Activated naive CD8-positive, alpha-beta T cell (primary cell): ENCODE measurements around the gene TAL1.
A peak's percentile ranks its signal among the peaks of the same experiment; 100 is the strongest.

Source experiments
- H3K27ac Mint-ChIP-seq: one replicate; pipeline ENCODE4 v1.8.0; 2021; ENCODE audit warnings: mixed read lengths
- H3K27me3 Mint-ChIP-seq: one replicate; pipeline ENCODE4 v1.8.0; 2021; ENCODE audit warnings: mixed read lengths
- H3K36me3 Mint-ChIP-seq: one replicate; pipeline ENCODE4 v1.8.0; 2021; ENCODE audit warnings: mixed read lengths
- H3K4me1 Mint-ChIP-seq: one replicate; pipeline ENCODE4 v1.8.0; 2021; ENCODE audit warnings: low read depth, mixed read lengths
- H3K4me3 Mint-ChIP-seq: one replicate; pipeline ENCODE4 v1.8.0; 2021; ENCODE audit warnings: mild to moderate bottlenecking, mixed read lengths
- H3K9me3 Mint-ChIP-seq: one replicate; pipeline ENCODE4 v1.8.0; 2021; ENCODE audit warnings: low read depth, mixed read lengths

TAL1 gene

GRCh38 chr1:47181095-47181954, 50.7 kb downstream of the TAL1 start:
- Mint-ChIP-seq H3K27ac (no peak overlapping the region), H3K4me3 (no peak overlapping the region), H3K36me3 (no peaks in the 10 kb centered on the region), H3K9me3 (no peaks in the 10 kb centered on the region), H3K27me3 (peaks cover 20% of the 10 kb centered on the region), H3K4me1 (peaks cover 9% of the 10 kb centered on the region)

GRCh38 chr1:47180603-47181094, 51.4 kb downstream of the TAL1 start:
- Mint-ChIP-seq H3K4me3 (no peak overlapping the region), H3K27ac (no peak overlapping the region)

GRCh38 chr1:47179988-47180563, 51.9 kb downstream of the TAL1 start:
- H3K4me3 Mint-ChIP-seq: no peak overlapping the region

More at GRCh38 chr1:47180603-47181094, 51.4 kb downstream of the TAL1 start:
- Mint-ChIP-seq H3K9me3 (no peaks in the 10 kb centered on the region), H3K36me3 (no peaks in the 10 kb centered on the region), H3K27me3 (peaks cover 22% of the 10 kb centered on the region), H3K4me1 (peaks cover 9% of the 10 kb centered on the region)

GRCh38 chr1:47179017-47179987, 52.7 kb downstream of the TAL1 start:
- peaks cover 25% of the 10 kb centered on the region for H3K27me3 Mint-ChIP-seq
- H3K9me3 Mint-ChIP-seq: no peaks in the 10 kb centered on the region
- peak overlapping the region; percentile 84 for H3K4me3 Mint-ChIP-seq
- H3K27ac Mint-ChIP-seq: peak overlapping the region; percentile 74
- peaks cover 11% of the 10 kb centered on the region for H3K4me1 Mint-ChIP-seq
- no peaks in the 10 kb centered on the region for H3K36me3 Mint-ChIP-seq

More at GRCh38 chr1:47179988-47180563, 51.9 kb downstream of the TAL1 start:
- Mint-ChIP-seq H3K9me3 (no peaks in the 10 kb centered on the region), H3K4me1 (peaks cover 11% of the 10 kb centered on the region), H3K36me3 (no peaks in the 10 kb centered on the region), H3K27ac (no peak overlapping the region), H3K27me3 (peaks cover 22% of the 10 kb centered on the region)

GRCh38 chr1:47178654-47179016, 53.4 kb downstream of the TAL1 start:
- peaks cover 28% of the 10 kb centered on the region for H3K27me3 Mint-ChIP-seq
- no peaks in the 10 kb centered on the region for H3K36me3 Mint-ChIP-seq
- peak overlapping the region; percentile 84 for H3K4me3 Mint-ChIP-seq
- H3K9me3 Mint-ChIP-seq: no peaks in the 10 kb centered on the region
- peaks cover 11% of the 10 kb centered on the region for H3K4me1 Mint-ChIP-seq
- H3K27ac Mint-ChIP-seq: no peak overlapping the region

- H3K4me3 Mint-ChIP-seq: no peak overlapping the region
- no peaks in the 10 kb centered on the region for H3K9me3 Mint-ChIP-seq
- H3K4me1 Mint-ChIP-seq: peaks cover 11% of the 10 kb centered on the region
- H3K27me3 Mint-ChIP-seq: peaks cover 34% of the 10 kb centered on the region
- no peaks in the 10 kb centered on the region for H3K36me3 Mint-ChIP-seq
- no peak overlapping the region for H3K27ac Mint-ChIP-seq
Observed at GRCh38 chr1:47178020-47178419, 54.0 kb downstream of the TAL1 start.

GRCh38 chr1:47175227-47175934, 56.6 kb downstream of the TAL1 start:
- Mint-ChIP-seq H3K36me3 (no peaks in the 10 kb centered on the region), H3K4me3 (no peak overlapping the region), H3K27ac (no peak overlapping the region), H3K27me3 (peaks cover 33% of the 10 kb centered on the region), H3K9me3 (no peaks in the 10 kb centered on the region), H3K4me1 (peaks cover 11% of the 10 kb centered on the region)

- no peak overlapping the region for H3K4me3 Mint-ChIP-seq
- peaks cover 34% of the 10 kb centered on the region for H3K27me3 Mint-ChIP-seq
- no peak overlapping the region for H3K27ac Mint-ChIP-seq
- peaks cover 9% of the 10 kb centered on the region for H3K4me1 Mint-ChIP-seq
- no peaks in the 10 kb centered on the region for H3K36me3 Mint-ChIP-seq
- no peaks in the 10 kb centered on the region for H3K9me3 Mint-ChIP-seq
Observed at GRCh38 chr1:47174656-47175020, 57.4 kb downstream of the TAL1 start.

- no peaks in the 10 kb centered on the region for H3K36me3 Mint-ChIP-seq
- H3K27ac Mint-ChIP-seq: no peak overlapping the region
- no peaks in the 10 kb centered on the region for H3K9me3 Mint-ChIP-seq
- peaks cover 2% of the 10 kb centered on the region for H3K4me1 Mint-ChIP-seq
- H3K27me3 Mint-ChIP-seq: peaks cover 33% of the 10 kb centered on the region
- H3K4me3 Mint-ChIP-seq: no peak overlapping the region
Observed at GRCh38 chr1:47172782-47173181, 59.2 kb downstream of the TAL1 start.
